K562 (cell line): ENCODE measurements around the gene NPIPB6. TPM values are rescaled to one million over a fixed set of nuclear protein-coding genes. Genes with fewer than 3 reads are reported as not detected.

Source experiments
- ATAC-seq: fragments of 200-7000 bp; cut with Tn5 transposase; 3 replicates; pipeline ENCODE4 v1.9.1; 2020; ENCODE audit warnings: moderate library complexity
- BruUV-seq: library from RNA; stranded (reverse); fragments of 400-500 nt; replicated peaks from 2 replicates; lab custom pipeline; 2021; lab: Mats Ljungman, UMichigan
- CTCF ChIA-PET: fragments of 300-600 bp; formaldehyde crosslinking; extraction: SDS; loops from one replicate; lab custom pipeline; 2021; ENCODE audit warnings: low intra/inter-chr PET ratio; lab: Yijun Ruan, JAX
- POLR2A ChIA-PET: fragments of 300-600, 350-650 bp; sonication (Branson Sonifier 250); formaldehyde crosslinking; extraction: SDS; loops from one replicate; lab custom pipeline; 2021; ENCODE audit warnings: antibody characterized with exemption, inconsistent platforms; lab: Yijun Ruan, JAX
- DNase-seq, 4 experiments: peaks; one replicate each; pipeline versions ENCODE4 v3.0.0 to v3.0.0-alpha.2; 2011 to 2018; ENCODE audit warnings: low spot score in 3 of 4, mixed read lengths in 3 of 4; ENCODE audit errors: extremely low read depth in 1 of 4
- FAIRE-seq: peaks from 2 replicates; lab custom pipeline; 2011; peaks lifted over from hg19 to GRCh38; lab: Jason Lieb, UNC
- H2AFZ ChIP-seq: 2 replicates; pipeline ENCODE4 v1.6.0; 2011; ENCODE audit warnings: low read depth, low read length, control low read depth, inconsistent platforms
- H3K27ac ChIP-seq: fragments of 200-600 bp; 3 replicates; pipeline ENCODE4 v1.8.0; 2011; ENCODE audit warnings: low read depth, mild to moderate bottlenecking, control low read depth, inconsistent platforms, low read length, moderate library complexity, mixed read lengths; ENCODE audit errors: extremely low read depth
- H3K27me3 ChIP-seq, 2 experiments: fragments of 300-600 bp in 1 of 2; 2 replicates in 1 of 2; 3 replicates in 1 of 2; pipeline versions ENCODE4 v1.6.0 to v1.8.0; 2011; ENCODE audit warnings: inconsistent platforms in 2 of 2, low read length in 2 of 2, mild to moderate bottlenecking in 1 of 2, mixed read lengths in 1 of 2, moderate library complexity in 1 of 2; ENCODE audit not compliant: control insufficient read depth in 2 of 2, insufficient read depth in 2 of 2
- H3K36me3 ChIP-seq: fragments of 300-600 bp; 3 replicates; pipeline ENCODE4 v1.8.0; 2011; ENCODE audit warnings: mild to moderate bottlenecking, low read length, inconsistent platforms; ENCODE audit not compliant: control insufficient read depth, insufficient read depth
- H3K4me1 ChIP-seq, 2 experiments: fragments of 200-600 bp in 1 of 2; replicated peaks in 1 of 2; 2 replicates in 1 of 2; 3 replicates in 1 of 2; pipeline versions ENCODE4 v1.5.1 to v1.8.0; 2011; ENCODE audit warnings: inconsistent platforms in 2 of 2, low read length in 2 of 2, mild to moderate bottlenecking in 1 of 2, mixed read lengths in 1 of 2, moderate library complexity in 1 of 2; ENCODE audit not compliant: control insufficient read depth in 2 of 2, insufficient read depth in 2 of 2
- H3K4me2 ChIP-seq: 2 replicates; pipeline ENCODE4 v1.6.1; 2011; ENCODE audit warnings: low read length, control low read depth, inconsistent platforms, mixed read lengths; ENCODE audit not compliant: insufficient read depth
- H3K4me3 ChIP-seq: fragments of 200-600 bp; sonication (generic), shearing (Covaris generic); 2 replicates; pipeline ENCODE4 v1.5.1; 2016; ENCODE audit warnings: control low read depth, inconsistent platforms
- H3K79me2 ChIP-seq: fragments of 200-600 bp; 3 replicates; pipeline ENCODE4 v1.8.0; 2011; ENCODE audit warnings: low read length, inconsistent platforms; ENCODE audit not compliant: control insufficient read depth, insufficient read depth
- H3K9ac ChIP-seq, 2 experiments: 2 replicates each; pipeline versions ENCODE4 v1.6.0 to v1.6.1; 2011; ENCODE audit warnings: low read depth in 2 of 2, low read length in 2 of 2, control low read depth in 1 of 2, inconsistent platforms in 1 of 2, mild to moderate bottlenecking in 1 of 2, mixed read lengths in 1 of 2; ENCODE audit not compliant: insufficient read depth in 1 of 2
- H3K9me1 ChIP-seq: one replicate; pipeline ENCODE4 v1.6.0; 2011; ENCODE audit warnings: inconsistent platforms, mild to moderate bottlenecking, low read length, moderate library complexity; ENCODE audit not compliant: control insufficient read depth, insufficient read depth
- H3K9me3 ChIP-seq: replicated peaks from 2 replicates; pipeline ENCODE4 v1.5.1; 2011; ENCODE audit warnings: low read depth, low read length, inconsistent platforms; ENCODE audit not compliant: control insufficient read depth, insufficient read depth
- H4K20me1 ChIP-seq: replicated peaks from 2 replicates; pipeline ENCODE4 v1.6.1; 2011; ENCODE audit warnings: low read length, inconsistent platforms, mixed read lengths; ENCODE audit not compliant: control insufficient read depth, insufficient read depth
- PCBP1 ChIP-seq: fragments of 200-400 bp; formaldehyde crosslinking; IDR thresholded peaks from 2 replicates; pipeline ENCODE4 v1.6.1; 2018; ENCODE audit warnings: mild to moderate bottlenecking, low read depth, low read length; ENCODE audit not compliant: poor library complexity, severe bottlenecking
- ZNF445 ChIP-seq: fragments of 250-450 bp; sonication (Bioruptor Pico); IDR thresholded peaks from 2 replicates; pipeline ENCODE4 v1.4.0; 2020; ENCODE audit warnings: low read depth, mild to moderate bottlenecking, moderate library complexity
- WGBS: fragments of 100-300 bp; shearing (Covaris generic); methylation state at CpG from one replicate; pipeline ENCODE4 v1.1.6; 2016; ENCODE audit warnings: low coverage, mixed read lengths; ENCODE audit not compliant: insufficient coverage; ENCODE audit errors: missing lambda C conversion rate; 5-methylcytosine and 5-hydroxymethylcytosine counted together
- in situ Hi-C: fragments of 300-500 bp; cut with MboI; formaldehyde crosslinking; loops from 4 replicates; pipeline ENCODE4 v1.15.0; 2018; ENCODE audit warnings: inconsistent platforms, mixed read lengths
- intact Hi-C: fragments of 100-400 bp; cut with micrococcal nuclease; formaldehyde crosslinking; loops from 2 replicates; pipeline ENCODE4 v1.14.2; 2022
- polyA plus RNA-seq, 8 experiments: library from polyadenylated mRNA; depleted of rRNA in 4 of 8; stranded (reverse) in 5 of 8; unstranded in 3 of 8; fragments of >200 nt; fragmentation: Nextera tagmentation in 2 of 8; fragmentation: Illumina TruSeq in 1 of 8; extraction: Ambion mirVana in 2 of 8; extraction: Trizol in 1 of 8; gene quantifications; 2 replicates each; pipeline versions ENCODE4 v1.2.1 to v1.2.3, GENCODE V29; 2011 to 2014; ENCODE audit warnings: inconsistent platforms in 1 of 8, missing spikeins in 1 of 8
- total RNA-seq, 7 experiments: library from RNA; depleted of rRNA in 6 of 7; stranded (reverse); fragments of >200 nt in 6 of 7; fragmentation: Illumina TruSeq in 2 of 7; extraction: Trizol in 2 of 7; gene quantifications; 2 replicates each; pipeline versions ENCODE4 v1.2.1 to v1.2.3, GENCODE V29; 2011 to 2021; ENCODE audit warnings: low replicate concordance in 1 of 7
- TF ChIP-seq, protein P1 (sequence below), 2 experiments: IDR thresholded peaks in 1 of 2; conservative IDR thresholded peaks in 1 of 2; 2 replicates each; pipeline ENCODE4 v1.6.1; 2016; ENCODE audit warnings: low read depth in 2 of 2, mild to moderate bottlenecking in 1 of 2, missing compliant biosample characterization in 1 of 2, missing genetic modification characterization in 1 of 2, moderate library complexity in 1 of 2

The NPIPB6 gene
- total and polyA plus RNA-seq, 9 of the 15 experiments (the other 6 are each of a cell fraction or from before 2014, with no cell fraction given): 0.03 to 0.91 (median 0.40) TPM; not detected in 1

DNA sequence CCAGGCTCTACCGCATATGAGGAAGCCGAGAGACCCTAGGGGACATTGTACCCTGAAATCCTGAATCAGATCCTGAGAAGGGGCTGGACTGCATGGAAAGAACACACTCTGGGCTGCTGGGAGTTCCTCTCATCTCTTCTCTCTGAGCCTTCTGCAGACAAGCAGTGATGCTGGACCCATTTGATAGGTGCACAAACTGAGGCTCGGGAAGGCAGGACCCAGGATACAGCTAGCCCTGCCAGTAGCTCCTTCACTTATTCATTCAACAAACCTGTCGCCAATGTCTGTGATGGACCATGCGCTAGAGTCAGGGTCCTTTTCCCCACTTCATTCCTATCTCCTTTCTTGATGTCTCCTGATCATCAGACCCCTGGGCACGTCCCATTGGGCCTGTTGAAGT, 69.1 kb downstream of the NPIPB6 start (continued):
- TF ChIP-seq, protein P1, sequence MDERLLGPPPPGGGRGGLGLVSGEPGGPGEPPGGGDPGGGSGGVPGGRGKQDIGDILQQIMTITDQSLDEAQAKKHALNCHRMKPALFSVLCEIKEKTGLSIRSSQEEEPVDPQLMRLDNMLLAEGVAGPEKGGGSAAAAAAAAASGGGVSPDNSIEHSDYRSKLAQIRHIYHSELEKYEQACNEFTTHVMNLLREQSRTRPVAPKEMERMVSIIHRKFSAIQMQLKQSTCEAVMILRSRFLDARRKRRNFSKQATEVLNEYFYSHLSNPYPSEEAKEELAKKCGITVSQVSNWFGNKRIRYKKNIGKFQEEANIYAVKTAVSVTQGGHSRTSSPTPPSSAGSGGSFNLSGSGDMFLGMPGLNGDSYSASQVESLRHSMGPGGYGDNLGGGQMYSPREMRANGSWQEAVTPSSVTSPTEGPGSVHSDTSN (CRISPR knock-in tag; IDR thresholded peaks at IDR 0.05; ENCODE audit: low read depth): no peak
- TF ChIP-seq, protein P1 (tag; conservative IDR thresholded peaks at IDR 0.05; ENCODE audit: low read depth): no peak
- no peak for TF ChIP-seq PCBP1

DNA sequence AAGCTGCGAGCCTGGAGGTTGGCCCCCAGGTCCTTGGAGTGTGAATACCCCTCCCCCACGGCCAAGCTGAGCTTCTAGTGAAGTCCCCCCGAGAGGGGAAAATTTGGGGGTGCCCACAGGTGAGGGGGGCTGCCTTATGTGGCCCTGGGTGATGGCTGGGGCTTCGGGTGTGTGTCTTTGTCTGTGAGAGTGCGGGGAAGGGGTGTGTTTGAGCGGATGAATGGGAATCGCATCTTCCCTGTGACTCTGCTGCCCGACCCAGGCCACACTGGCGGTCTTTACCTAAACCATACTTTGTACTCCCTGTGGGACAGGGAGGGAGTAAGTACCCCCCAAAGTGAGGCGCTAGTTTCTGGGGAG, 69.7 kb downstream of the NPIPB6 start:
- DNase-seq: no peak
- no peak overlapping the region for H3K27ac ChIP-seq
- no peak overlapping the region for H3K9ac ChIP-seq
- no peak for ATAC-seq
- TF ChIP-seq ZNF445 (CRISPR knock-in tag): no peak
- no peaks in the 10 kb centered on the region for H3K9me3 ChIP-seq
- H3K4me1 ChIP-seq: peaks cover 4 to 14% of the 10 kb centered on the region in 2 experiments; a peak in 3 of 5 replicates
- ChIA-PET POLR2A (interaction anchor here (1.3 kb wide), 1 partner anchor 38 kb away, joined by 3 read pairs; no protein-coding TSS in a partner anchor), CTCF (no interaction called here)
- in situ Hi-C loops: no loop called here
- no peak overlapping the region for H3K4me2 ChIP-seq
- no peak overlapping the region for H3K4me3 ChIP-seq
- no peaks in the 10 kb centered on the region for H3K36me3 ChIP-seq
- intact Hi-C loops: no loop called here
- no TSS peak for BruUV-seq
- H2AFZ ChIP-seq: no peak overlapping the region
- H3K79me2 ChIP-seq: no peaks in the 10 kb centered on the region
- WGBS: 17% methylated on average over 8 of the region's 10 CpGs
- peaks cover 11% of the 10 kb centered on the region; the same call in 1 of the 2 replicates for H4K20me1 ChIP-seq
- no peak for FAIRE-seq
- H3K27me3 ChIP-seq: peaks cover 12 to 41% of the 10 kb centered on the region in 2 experiments; a peak in 4 of 5 replicates
- no peaks in the 10 kb centered on the region for H3K9me1 ChIP-seq
